Esophagus muscularis mucosa (tissue), 4 donors: ENCODE data around the gene UNKL. TPM values are rescaled to one million over a fixed set of nuclear protein-coding genes. Genes with fewer than 3 reads are reported as not detected.
A peak's percentile ranks its signal among the peaks of the same experiment; 100 is the strongest.

Experiments used
- DNase-seq: peaks from one replicate; pipeline ENCODE4 v3.0.0-alpha.2; 2017; ENCODE audit errors: extremely low spot score
- H3K27ac ChIP-seq, 4 donors: fragments of 200-600 bp; sonication (generic); replicated peaks in 1 of 4; 1 replicate in 3 of 4; 2 replicates in 1 of 4; pipeline ENCODE4 v1.5.1; 2016 to 2019; ENCODE audit warnings: mild to moderate bottlenecking in 1 of 4
- H3K27me3 ChIP-seq, 4 donors: fragments of 200-600 bp; sonication (generic); one replicate each; pipeline versions ENCODE4 v1.5.1 to v1.6.0; 2016 to 2019
- H3K36me3 ChIP-seq, 4 donors: fragments of 200-600 bp; sonication (generic); one replicate each; pipeline ENCODE4 v1.5.1; 2016 to 2019
- H3K4me1 ChIP-seq, 4 donors: fragments of 200-600 bp; sonication (generic); one replicate each; pipeline ENCODE4 v1.5.1; 2016 to 2019
- H3K4me3 ChIP-seq, 4 donors: fragments of 200-600 bp; sonication (generic); 1 replicate in 2 of 4; 2 replicates in 2 of 4; pipeline ENCODE4 v1.5.1; 2016 to 2019; ENCODE audit warnings: mild to moderate bottlenecking in 4 of 4, moderate library complexity in 1 of 4
- H3K9me3 ChIP-seq, 4 donors: fragments of 200-600 bp; sonication (generic); 1 replicate in 3 of 4; 2 replicates in 1 of 4; pipeline ENCODE4 v1.5.1; 2016 to 2019
- EP300 ChIP-seq: sonication (generic); formaldehyde crosslinking; IDR thresholded peaks from one replicate; pipeline ENCODE4 v1.6.1; 2017; ENCODE audit warnings: antibody characterized with exemption
- POLR2A ChIP-seq: fragments of 450-650 bp; IDR thresholded peaks from one replicate; pipeline ENCODE4 v1.6.1; 2017; ENCODE audit warnings: antibody characterized with exemption, moderate library complexity, mild to moderate bottlenecking, low read depth
- POLR2AphosphoS5 ChIP-seq, 2 donors: sonication (generic); formaldehyde crosslinking; IDR thresholded peaks; one replicate each; pipeline ENCODE4 v1.6.1; 2017; ENCODE audit warnings: antibody characterized with exemption in 2 of 2
- WGBS: methylation state at CpG from one replicate; pipeline ENCODE4 v1.1.5; 2018; 5-methylcytosine and 5-hydroxymethylcytosine counted together
- intact Hi-C: fragments of 100-400 bp; cut with DNase I; formaldehyde crosslinking; loops from one replicate; pipeline ENCODE4 v1.15.1; 2023
- total RNA-seq, 4 donors: library from RNA; depleted of rRNA; stranded (reverse); fragments of >200 nt; gene quantifications; one replicate each; pipeline versions ENCODE4 v1.1.0 to v1.2.1, GENCODE V29; 2016
- TF ChIP-seq, protein P1 (sequence below), 3 experiments: fragments of 200-600 bp in 2 of 3; fragments of 450-650 bp in 1 of 3; sonication (generic) in 2 of 3; IDR thresholded peaks; one replicate each; pipeline ENCODE4 v1.5.1; 2017 to 2019; ENCODE audit warnings: antibody characterized with exemption in 3 of 3, mild to moderate bottlenecking in 2 of 3, moderate library complexity in 1 of 3

UNKL gene
- total RNA-seq, 4 donors from 2014 or later: 9.3 to 23.7 (median 16.5) TPM

- no CpG with 5 or more reads among the region's 18 CpGs for WGBS
- H3K27ac ChIP-seq: no peak overlapping the region
- H3K4me1 ChIP-seq: peaks cover 8 to 18% (median 17%) of the 10 kb centered on the region in 4 donors
- H3K36me3 ChIP-seq: peaks cover 20 to 78% (median 62%) of the 10 kb centered on the region in 4 donors
- no peak for DNase-seq
- TF ChIP-seq POLR2AphosphoS5 (IDR thresholded peaks at IDR 0.05) (no peak), EP300 (no peak), POLR2A (no peak)
- TF ChIP-seq, protein P1, sequence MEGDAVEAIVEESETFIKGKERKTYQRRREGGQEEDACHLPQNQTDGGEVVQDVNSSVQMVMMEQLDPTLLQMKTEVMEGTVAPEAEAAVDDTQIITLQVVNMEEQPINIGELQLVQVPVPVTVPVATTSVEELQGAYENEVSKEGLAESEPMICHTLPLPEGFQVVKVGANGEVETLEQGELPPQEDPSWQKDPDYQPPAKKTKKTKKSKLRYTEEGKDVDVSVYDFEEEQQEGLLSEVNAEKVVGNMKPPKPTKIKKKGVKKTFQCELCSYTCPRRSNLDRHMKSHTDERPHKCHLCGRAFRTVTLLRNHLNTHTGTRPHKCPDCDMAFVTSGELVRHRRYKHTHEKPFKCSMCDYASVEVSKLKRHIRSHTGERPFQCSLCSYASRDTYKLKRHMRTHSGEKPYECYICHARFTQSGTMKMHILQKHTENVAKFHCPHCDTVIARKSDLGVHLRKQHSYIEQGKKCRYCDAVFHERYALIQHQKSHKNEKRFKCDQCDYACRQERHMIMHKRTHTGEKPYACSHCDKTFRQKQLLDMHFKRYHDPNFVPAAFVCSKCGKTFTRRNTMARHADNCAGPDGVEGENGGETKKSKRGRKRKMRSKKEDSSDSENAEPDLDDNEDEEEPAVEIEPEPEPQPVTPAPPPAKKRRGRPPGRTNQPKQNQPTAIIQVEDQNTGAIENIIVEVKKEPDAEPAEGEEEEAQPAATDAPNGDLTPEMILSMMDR (IDR thresholded peaks at IDR 0.05): no peak
- no peaks in the 10 kb centered on the region for H3K9me3 ChIP-seq
- intact Hi-C loops: no loop called here
- no peaks in the 10 kb centered on the region for H3K27me3 ChIP-seq
- H3K4me3 ChIP-seq: no peak overlapping the region
These were observed 30.9 kb downstream of the UNKL start for GRCh38 chr16:1383556-1383955.

GRCh38 chr16:1381612-1382406, 32.7 kb downstream of the UNKL start:
- TF ChIP-seq POLR2A (no peak), EP300 (no peak), POLR2AphosphoS5 (IDR thresholded peaks at IDR 0.05) (no peak)
- TF ChIP-seq, protein P1 (IDR thresholded peaks at IDR 0.05): no peak
- Histone ChIP-seq H3K9me3 (no peaks in the 10 kb centered on the region), H3K4me1 (peaks cover 16 to 34% (median 27%) of the 10 kb centered on the region in 4 donors), H3K27me3 (no peaks in the 10 kb centered on the region), H3K27ac (no peak overlapping the region), H3K4me3 (no peak overlapping the region), H3K36me3 (peaks cover 16 to 62% (median 50%) of the 10 kb centered on the region in 4 donors)
- 77% methylated on average over 7 of the region's 9 CpGs for WGBS
- intact Hi-C loops: no loop called here
- DNase-seq: no peak

DNA sequence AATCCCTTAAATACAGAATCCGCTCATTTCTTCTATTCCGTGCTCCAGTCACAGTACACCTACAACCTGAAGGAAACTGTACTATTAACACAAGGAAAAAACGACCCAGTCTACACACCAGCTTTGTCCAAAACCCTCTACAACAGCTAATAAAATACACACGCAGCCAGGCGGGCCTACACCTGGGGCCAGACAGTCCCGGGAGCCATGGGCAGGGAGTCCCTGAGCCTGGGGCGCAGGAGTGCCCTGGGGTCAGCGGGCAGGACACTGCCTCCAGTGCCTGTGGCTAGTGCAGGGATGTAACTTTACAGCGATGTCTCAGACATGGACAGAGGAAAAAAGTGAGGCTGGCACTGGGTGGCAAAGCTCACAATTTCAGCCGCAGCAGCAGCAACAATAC, 34.3 kb downstream of the UNKL start:
- DNase-seq: no peak
- Histone ChIP-seq H3K27me3 (no peaks in the 10 kb centered on the region), H3K9me3 (no peaks in the 10 kb centered on the region), H3K4me3 (peak overlapping the region in 1 of 4 donors; percentile 58), H3K4me1 (peaks cover 16 to 34% (median 27%) of the 10 kb centered on the region in 4 donors), H3K36me3 (peaks cover 20 to 62% (median 53%) of the 10 kb centered on the region in 4 donors), H3K27ac (peak overlapping the region in 1 of 4 donors; percentile 18)
- intact Hi-C loops: no loop called here
- no peak for TF ChIP-seq EP300
- TF ChIP-seq, protein P1 (IDR thresholded peaks at IDR 0.05): no peak
- 80% methylated on average over 10 of the region's 10 CpGs for WGBS

DNA sequence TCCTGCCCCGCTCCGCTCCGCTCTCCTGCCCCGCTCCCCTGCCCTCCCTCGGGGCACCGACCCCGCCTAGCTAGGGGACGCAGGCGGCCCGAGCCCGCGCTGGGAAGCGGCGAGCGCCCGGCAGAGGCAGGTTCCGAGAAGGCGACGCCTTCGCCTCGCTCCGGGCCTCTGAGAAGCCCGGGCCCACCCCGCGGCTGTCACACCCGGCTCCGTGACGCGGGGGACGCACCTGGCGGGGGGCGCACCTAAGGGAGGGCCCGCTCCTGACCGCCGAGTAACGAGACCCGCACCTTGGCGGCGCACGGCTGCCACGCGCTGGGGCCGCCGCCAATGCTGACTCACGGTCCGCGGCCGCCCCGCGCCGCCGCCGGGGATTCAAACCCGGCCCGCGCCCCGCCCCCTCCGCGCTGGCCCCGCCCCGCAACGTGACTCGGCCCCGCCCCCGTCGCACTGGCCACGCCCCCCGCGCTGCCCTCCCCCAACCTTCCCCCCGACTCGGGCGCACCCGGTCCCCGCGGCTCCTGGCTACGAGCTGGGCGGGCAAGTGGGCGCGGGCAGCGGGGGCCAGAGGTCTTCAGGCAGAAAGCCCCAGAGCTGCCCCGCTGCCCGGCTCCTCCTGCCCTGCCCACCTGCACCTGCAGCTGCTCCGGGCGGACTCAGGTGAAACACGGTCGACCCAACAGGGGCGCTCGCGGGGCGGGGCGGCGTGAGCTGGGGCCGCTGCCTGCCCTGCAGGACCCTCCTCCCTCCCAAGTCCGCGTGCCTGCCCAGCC, 35.0 kb downstream of the UNKL start:
- no CpG with 5 or more reads among the region's 95 CpGs for WGBS
- Histone ChIP-seq H3K4me1 (peaks cover 16 to 34% (median 27%) of the 10 kb centered on the region in 4 donors), H3K27ac (peak overlapping the region; percentile 65 to 80 (median 72)), H3K4me3 (peak overlapping the region; percentile 55 to 65 (median 61)), H3K36me3 (peaks cover 20 to 62% (median 53%) of the 10 kb centered on the region in 4 donors), H3K27me3 (no peaks in the 10 kb centered on the region), H3K9me3 (no peaks in the 10 kb centered on the region)
- DNase-seq: no peak
- TF ChIP-seq POLR2A (peak; percentile 39), POLR2AphosphoS5 (IDR thresholded peaks at IDR 0.05) (no peak)
- intact Hi-C loops: no loop called here

GRCh38 chr16:1378804-1379303, 35.6 kb downstream of the UNKL start:
- WGBS: 0% methylated on average over 3 of the region's 31 CpGs

More at GRCh38 chr16:1378804-1379303, 35.6 kb downstream of the UNKL start:
- peak overlapping the region; percentile 55 to 65 (median 61) for H3K4me3 ChIP-seq
- peaks cover 16 to 34% (median 27%) of the 10 kb centered on the region in 4 donors for H3K4me1 ChIP-seq
- intact Hi-C loops: no loop called here
- TF ChIP-seq EP300: peak; percentile 22
- TF ChIP-seq POLR2AphosphoS5 (IDR thresholded peaks at IDR 0.05): peak; percentile 54 to 66
- no peak for TF ChIP-seq POLR2A
- TF ChIP-seq, protein P1 (IDR thresholded peaks at IDR 0.05): no peak
- peak; percentile 93 for DNase-seq
- peaks cover 19 to 60% (median 51%) of the 10 kb centered on the region in 4 donors for H3K36me3 ChIP-seq
- H3K9me3 ChIP-seq: no peaks in the 10 kb centered on the region
- no peaks in the 10 kb centered on the region for H3K27me3 ChIP-seq
- peak overlapping the region; percentile 65 to 80 (median 72) for H3K27ac ChIP-seq
